Measurements from ENCODE around the gene PCSK7.

- TF ChIP-seq CTCF (optimal IDR thresholded peaks at IDR 0.05 in 1 of 3, IDR thresholded peaks at IDR 0.05 in 1 of 3, conservative IDR thresholded peaks at IDR 0.05 in 1 of 3; ENCODE audit: extremely low read depth in 1 of 3, insufficient read depth in 2 of 3, low read length in 3 of 3) (no peak), EZH2 (IDR thresholded peaks at IDR 0.05; ENCODE audit: low read length) (no peak)
Measured at GRCh38 chr11:117198613-117199012, 33.3 kb downstream of the PCSK7 start.

Measured in keratinocyte (primary cell).